GM23338 (cell line): ENCODE results near the gene DNAH6. TPM values are rescaled to one million over a fixed set of nuclear protein-coding genes. Genes with fewer than 3 reads are reported as not detected.

Source experiments
- ATAC-seq: fragments of 200-7000 bp; cut with Tn5 transposase; 3 replicates; pipeline ENCODE4 v1.9.1; 2020
- DNase-seq: peaks from one replicate; pipeline ENCODE4 v3.0.0-alpha.2; 2015; ENCODE audit warnings: low spot score
- H2AFZ ChIP-seq: fragments of 200-600 bp; sonication (generic); 2 replicates; pipeline ENCODE4 v1.8.0; 2016; ENCODE audit warnings: antibody characterized with exemption, mild to moderate bottlenecking, moderate library complexity
- H3F3A ChIP-seq: fragments of 200-600 bp; sonication (generic); replicated peaks from 2 replicates; pipeline ENCODE4 v1.8.0; 2017; ENCODE audit warnings: antibody characterized with exemption, mixed run types, low read depth
- H3K27ac ChIP-seq: fragments of 200-600 bp; sonication (generic); 2 replicates; pipeline ENCODE4 v1.6.1; 2016; ENCODE audit warnings: low read depth
- H3K27me3 ChIP-seq: fragments of 200-600 bp; sonication (generic); 2 replicates; pipeline ENCODE4 v1.8.0; 2016; ENCODE audit warnings: mild to moderate bottlenecking, mixed run types, moderate library complexity; ENCODE audit not compliant: insufficient read depth
- H3K36me3 ChIP-seq: fragments of 200-600 bp; sonication (generic); 2 replicates; pipeline ENCODE4 v1.8.0; 2016; ENCODE audit warnings: mild to moderate bottlenecking; ENCODE audit not compliant: insufficient read depth
- H3K4me1 ChIP-seq: fragments of 200-600 bp; sonication (generic); 2 replicates; pipeline ENCODE4 v1.8.0; 2016; ENCODE audit warnings: mild to moderate bottlenecking, moderate library complexity; ENCODE audit not compliant: insufficient read depth
- H3K4me2 ChIP-seq: fragments of 200-600 bp; sonication (generic); 2 replicates; pipeline ENCODE4 v1.7.1; 2017; ENCODE audit warnings: mixed run types
- H3K4me3 ChIP-seq: fragments of 200-600 bp; sonication (generic); 2 replicates; pipeline ENCODE4 v1.6.1; 2016; ENCODE audit warnings: mixed run types
- H3K79me2 ChIP-seq: fragments of 200-600 bp; sonication (generic); replicated peaks from 2 replicates; pipeline ENCODE4 v1.8.0; 2017; ENCODE audit warnings: mild to moderate bottlenecking; ENCODE audit not compliant: insufficient read depth
- H3K9me2 ChIP-seq: fragments of 200-600 bp; sonication (generic); 2 replicates; pipeline ENCODE4 v1.8.0; 2017; ENCODE audit not compliant: insufficient read depth
- H4K20me1 ChIP-seq: fragments of 200-600 bp; sonication (generic); replicated peaks from 2 replicates; pipeline ENCODE4 v1.8.0; 2017; ENCODE audit warnings: mild to moderate bottlenecking; ENCODE audit not compliant: insufficient read depth
- H3K27ac Mint-ChIP-seq: 2 replicates; pipeline ENCODE4 v1.8.0; 2020; ENCODE audit warnings: inconsistent platforms, mild to moderate bottlenecking, moderate library complexity, mixed read lengths
- H3K27me3 Mint-ChIP-seq: 3 replicates; pipeline ENCODE4 v1.8.0; 2022; ENCODE audit warnings: low read depth, mild to moderate bottlenecking, moderate library complexity, mixed read lengths, inconsistent platforms; ENCODE audit not compliant: insufficient read depth, poor library complexity
- H3K36me3 Mint-ChIP-seq: 3 replicates; pipeline ENCODE4 v1.8.0; 2021; ENCODE audit warnings: low read depth, mild to moderate bottlenecking, inconsistent platforms, moderate library complexity, mixed read lengths
- H3K4me1 Mint-ChIP-seq: 3 replicates; pipeline ENCODE4 v1.8.0; 2020; ENCODE audit warnings: mild to moderate bottlenecking, inconsistent platforms, mixed read lengths
- H3K4me3 Mint-ChIP-seq: 3 replicates; pipeline ENCODE4 v1.8.0; 2021; ENCODE audit warnings: moderate library complexity, mild to moderate bottlenecking, inconsistent platforms, mixed read lengths
- H3K9me3 Mint-ChIP-seq: 3 replicates; pipeline ENCODE4 v1.8.0; 2020; ENCODE audit warnings: moderate library complexity, mild to moderate bottlenecking, inconsistent platforms, mixed read lengths
- CREB1 ChIP-seq: fragments of 250-450 bp; sonication (Bioruptor Pico); IDR thresholded peaks from 2 replicates; pipeline ENCODE4 v1.5.0; 2020; ENCODE audit warnings: low read depth, mild to moderate bottlenecking, moderate library complexity
- CTCF ChIP-seq, 2 experiments: fragments of 200-600 bp in 1 of 2; sonication (generic) in 1 of 2; conservative IDR thresholded peaks; 2 replicates each; pipeline versions ENCODE4 v1.5.1 to v1.6.1; 2016 to 2017; ENCODE audit warnings: antibody characterized with exemption in 2 of 2, low read depth in 2 of 2, mild to moderate bottlenecking in 2 of 2, moderate library complexity in 1 of 2
- EZH2 ChIP-seq: fragments of 200-600 bp; sonication (generic); IDR thresholded peaks from one replicate; pipeline ENCODE4 v1.8.0; 2017; ENCODE audit warnings: antibody characterized with exemption, mild to moderate bottlenecking, low read depth; ENCODE audit not compliant: unreplicated experiment
- EZH2phosphoT487 ChIP-seq: fragments of 200-600 bp; sonication (generic); IDR thresholded peaks from one replicate; pipeline ENCODE4 v1.8.1; 2018; ENCODE audit warnings: antibody characterized with exemption; ENCODE audit not compliant: unreplicated experiment
- JUNB ChIP-seq: IDR thresholded peaks from one replicate; pipeline ENCODE4 v1.6.1; 2016; ENCODE audit warnings: antibody characterized with exemption; ENCODE audit not compliant: unreplicated experiment
- POLR2AphosphoS5 ChIP-seq: IDR thresholded peaks from 2 replicates; pipeline ENCODE4 v1.6.1; 2016; ENCODE audit warnings: antibody characterized with exemption, low read depth
- ZNF331 ChIP-seq: fragments of 250-450 bp; sonication (Bioruptor Pico); IDR thresholded peaks from 2 replicates; pipeline ENCODE4 v1.5.0; 2020; ENCODE audit warnings: low read depth, mild to moderate bottlenecking, moderate library complexity
- polyA plus RNA-seq: library from polyadenylated mRNA; unstranded; fragments of >200 nt; fragmentation: Nextera tagmentation; extraction: Ambion mirVana; gene quantifications from 2 replicates; pipeline ENCODE4 v1.2.1, GENCODE V29; 2016
- total RNA-seq: library from RNA; depleted of rRNA; stranded (reverse); fragments of >200 nt; shearing (Covaris generic); gene quantifications from 2 replicates; pipeline ENCODE4 v1.2.3, GENCODE V29; 2014
- TF ChIP-seq, protein P1 (sequence below): IDR thresholded peaks from one replicate; pipeline ENCODE4 v1.6.1; 2018; ENCODE audit warnings: antibody characterized with exemption; ENCODE audit not compliant: unreplicated experiment
- TF ChIP-seq, protein P2 (sequence below): IDR thresholded peaks from 2 replicates; pipeline ENCODE4 v1.6.1; 2016; ENCODE audit warnings: antibody characterized with exemption

The DNAH6 gene
- total and polyA plus RNA-seq, 2 experiments from 2014 or later = 0.27 to 0.31 TPM

DNA sequence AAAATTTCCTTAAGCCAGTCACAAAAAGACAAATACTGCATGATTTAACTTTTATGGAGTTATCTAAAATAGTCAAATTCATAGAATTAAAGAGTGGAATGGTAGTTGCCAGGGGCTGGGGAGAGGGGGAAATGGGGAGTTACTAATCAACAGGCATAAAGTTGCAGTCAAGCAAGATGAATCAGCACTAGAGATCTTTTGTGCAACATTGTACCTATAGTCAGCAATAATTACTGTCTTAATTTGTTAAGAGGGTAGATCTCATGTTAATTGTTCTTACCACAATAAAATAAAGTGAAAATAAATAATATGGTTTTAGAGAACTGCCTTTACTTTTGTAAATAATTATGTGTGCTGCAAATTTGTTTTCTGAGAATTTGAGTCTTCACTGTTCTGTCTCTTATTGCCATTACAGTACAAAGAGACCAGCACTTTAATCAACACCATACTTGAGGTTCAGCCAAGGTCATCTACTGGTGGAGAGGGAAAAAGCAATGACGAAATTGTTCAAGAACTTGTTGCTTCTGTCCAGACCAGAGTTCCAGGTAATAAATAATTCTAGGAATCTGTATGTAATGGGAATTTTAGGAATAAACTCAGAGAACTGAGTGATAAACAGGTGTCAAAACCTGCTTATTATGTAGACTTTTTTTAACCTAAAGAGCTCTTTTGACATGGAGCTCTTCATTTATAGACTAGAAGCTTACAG lies 289.1 kb downstream of the DNAH6 start (continued):
- TF ChIP-seq EZH2phosphoT487 = no peak

DNA sequence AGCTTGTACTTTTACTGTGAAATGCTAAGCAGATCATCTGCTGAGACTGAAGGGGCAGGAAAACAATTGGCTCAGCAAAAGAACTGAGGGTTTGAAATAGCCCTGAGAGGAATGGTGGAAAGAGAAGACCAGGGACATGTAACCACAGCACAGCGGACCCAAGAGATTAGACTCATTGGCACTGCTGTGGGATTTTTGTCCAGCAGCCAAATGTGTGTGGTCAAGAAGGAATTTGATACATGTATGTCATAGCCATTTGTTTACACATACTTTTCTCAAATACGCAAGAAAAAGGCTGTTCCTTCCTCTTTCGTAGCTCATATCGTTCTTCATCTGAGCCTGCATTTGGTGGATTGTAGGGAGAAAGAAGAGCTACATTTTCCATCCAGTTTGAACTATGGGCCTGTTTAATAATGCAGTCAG lies 290.8 kb downstream of the DNAH6 start:
- H3K79me2 ChIP-seq = no peaks in the 10 kb centered on the region
- no peaks in the 10 kb centered on the region for H3K36me3 Mint-ChIP-seq
- H3K27ac Mint-ChIP-seq = no peak overlapping the region
- H3K9me2 ChIP-seq = peaks cover 7% of the 10 kb centered on the region; the same call in 1 of the 2 replicates
- peaks cover 2% of the 10 kb centered on the region; the same call in 1 of the 3 replicates for H3K9me3 Mint-ChIP-seq
- H3K4me2 ChIP-seq = no peak overlapping the region
- H3K36me3 ChIP-seq = no peaks in the 10 kb centered on the region
- TF ChIP-seq EZH2 (no peak), CREB1 (no peak), POLR2AphosphoS5 (no peak), JUNB (no peak), ZNF331 (CRISPR knock-in tag) (no peak)
- TF ChIP-seq, protein P1, sequence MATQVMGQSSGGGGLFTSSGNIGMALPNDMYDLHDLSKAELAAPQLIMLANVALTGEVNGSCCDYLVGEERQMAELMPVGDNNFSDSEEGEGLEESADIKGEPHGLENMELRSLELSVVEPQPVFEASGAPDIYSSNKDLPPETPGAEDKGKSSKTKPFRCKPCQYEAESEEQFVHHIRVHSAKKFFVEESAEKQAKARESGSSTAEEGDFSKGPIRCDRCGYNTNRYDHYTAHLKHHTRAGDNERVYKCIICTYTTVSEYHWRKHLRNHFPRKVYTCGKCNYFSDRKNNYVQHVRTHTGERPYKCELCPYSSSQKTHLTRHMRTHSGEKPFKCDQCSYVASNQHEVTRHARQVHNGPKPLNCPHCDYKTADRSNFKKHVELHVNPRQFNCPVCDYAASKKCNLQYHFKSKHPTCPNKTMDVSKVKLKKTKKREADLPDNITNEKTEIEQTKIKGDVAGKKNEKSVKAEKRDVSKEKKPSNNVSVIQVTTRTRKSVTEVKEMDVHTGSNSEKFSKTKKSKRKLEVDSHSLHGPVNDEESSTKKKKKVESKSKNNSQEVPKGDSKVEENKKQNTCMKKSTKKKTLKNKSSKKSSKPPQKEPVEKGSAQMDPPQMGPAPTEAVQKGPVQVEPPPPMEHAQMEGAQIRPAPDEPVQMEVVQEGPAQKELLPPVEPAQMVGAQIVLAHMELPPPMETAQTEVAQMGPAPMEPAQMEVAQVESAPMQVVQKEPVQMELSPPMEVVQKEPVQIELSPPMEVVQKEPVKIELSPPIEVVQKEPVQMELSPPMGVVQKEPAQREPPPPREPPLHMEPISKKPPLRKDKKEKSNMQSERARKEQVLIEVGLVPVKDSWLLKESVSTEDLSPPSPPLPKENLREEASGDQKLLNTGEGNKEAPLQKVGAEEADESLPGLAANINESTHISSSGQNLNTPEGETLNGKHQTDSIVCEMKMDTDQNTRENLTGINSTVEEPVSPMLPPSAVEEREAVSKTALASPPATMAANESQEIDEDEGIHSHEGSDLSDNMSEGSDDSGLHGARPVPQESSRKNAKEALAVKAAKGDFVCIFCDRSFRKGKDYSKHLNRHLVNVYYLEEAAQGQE = no peak
- TF ChIP-seq, protein P2, sequence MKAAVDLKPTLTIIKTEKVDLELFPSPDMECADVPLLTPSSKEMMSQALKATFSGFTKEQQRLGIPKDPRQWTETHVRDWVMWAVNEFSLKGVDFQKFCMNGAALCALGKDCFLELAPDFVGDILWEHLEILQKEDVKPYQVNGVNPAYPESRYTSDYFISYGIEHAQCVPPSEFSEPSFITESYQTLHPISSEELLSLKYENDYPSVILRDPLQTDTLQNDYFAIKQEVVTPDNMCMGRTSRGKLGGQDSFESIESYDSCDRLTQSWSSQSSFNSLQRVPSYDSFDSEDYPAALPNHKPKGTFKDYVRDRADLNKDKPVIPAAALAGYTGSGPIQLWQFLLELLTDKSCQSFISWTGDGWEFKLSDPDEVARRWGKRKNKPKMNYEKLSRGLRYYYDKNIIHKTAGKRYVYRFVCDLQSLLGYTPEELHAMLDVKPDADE = no peak
- peak overlapping the region; percentile 47; the same call in 1 of the 2 replicates for H2AFZ ChIP-seq
- DNase-seq (no peak), ATAC-seq (no peak)
- H3K27ac ChIP-seq = no peak overlapping the region
- H3K27me3 Mint-ChIP-seq = peaks cover 4% of the 10 kb centered on the region
- no peaks in the 10 kb centered on the region for H3K4me1 ChIP-seq
- H3K4me3 Mint-ChIP-seq = no peak overlapping the region
- H4K20me1 ChIP-seq = no peaks in the 10 kb centered on the region
- H3K4me1 Mint-ChIP-seq = no peaks in the 10 kb centered on the region
- no peak overlapping the region for H3K4me3 ChIP-seq
- no peaks in the 10 kb centered on the region for H3K27me3 ChIP-seq
- H3F3A ChIP-seq = no peaks in the 10 kb centered on the region

DNA sequence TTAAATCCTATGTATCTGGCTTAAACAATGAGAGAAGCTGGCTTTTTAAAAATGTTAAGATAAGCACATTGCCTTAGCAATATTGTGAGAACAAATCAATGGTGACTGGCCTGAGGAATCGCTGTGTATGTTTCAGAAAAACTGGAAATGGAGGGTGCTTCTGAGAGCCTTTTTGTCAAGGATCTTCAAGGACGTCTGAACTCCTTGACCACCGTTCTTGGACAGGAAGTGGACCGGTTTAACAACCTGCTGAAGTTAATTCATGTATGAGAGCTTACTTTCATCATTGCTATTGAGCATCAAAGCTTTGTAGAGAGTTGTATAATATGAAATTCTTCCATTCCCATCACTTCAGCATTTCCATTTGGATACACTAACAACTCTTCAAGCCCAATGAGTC lies 292.0 kb downstream of the DNAH6 start:
- H3K4me1 ChIP-seq = no peaks in the 10 kb centered on the region
- H3F3A ChIP-seq = no peaks in the 10 kb centered on the region
- no peak overlapping the region for H3K27ac ChIP-seq
- H3K4me3 ChIP-seq = no peak overlapping the region
- no peaks in the 10 kb centered on the region for H3K36me3 ChIP-seq
- H3K4me3 Mint-ChIP-seq = no peak overlapping the region
- no peak overlapping the region for H2AFZ ChIP-seq
- H3K27ac Mint-ChIP-seq = no peak overlapping the region
- no peaks in the 10 kb centered on the region for H4K20me1 ChIP-seq
- no peaks in the 10 kb centered on the region for H3K9me3 Mint-ChIP-seq
- H3K36me3 Mint-ChIP-seq = no peaks in the 10 kb centered on the region
- peaks cover 6% of the 10 kb centered on the region for H3K27me3 Mint-ChIP-seq
- H3K4me2 ChIP-seq = no peak overlapping the region
- DNase-seq (no peak), ATAC-seq (no peak)
- 0 out of 3 replicates have a peak, but pooled peaks cover 3% of the 10 kb centered on the region for H3K4me1 Mint-ChIP-seq
- H3K9me2 ChIP-seq = peaks cover 7% of the 10 kb centered on the region; the same call in 1 of the 2 replicates
- no peaks in the 10 kb centered on the region for H3K27me3 ChIP-seq
- no peaks in the 10 kb centered on the region for H3K79me2 ChIP-seq
- no peak for TF ChIP-seq POLR2AphosphoS5
- no peak for TF ChIP-seq CTCF (conservative IDR thresholded peaks at IDR 0.05; ENCODE audit: low read depth in 2 of 2)
